Endothelial cell (in vitro differentiated cells): ENCODE data around the gene LRR1. TPM values are rescaled to one million over a fixed set of nuclear protein-coding genes. Genes with fewer than 3 reads are reported as not detected.

Experiments used
- DNase-seq: peaks from one replicate; pipeline ENCODE4 v3.0.0; 2021; ENCODE audit warnings: low spot score
- H3K27ac Mint-ChIP-seq: one replicate; pipeline ENCODE4 v1.8.0; 2021; ENCODE audit warnings: mixed read lengths, inconsistent platforms; ENCODE audit not compliant: unreplicated experiment
- H3K27me3 Mint-ChIP-seq: one replicate; pipeline ENCODE4 v1.8.0; 2021; ENCODE audit warnings: mild to moderate bottlenecking, moderate library complexity, mixed read lengths, inconsistent platforms; ENCODE audit not compliant: unreplicated experiment
- H3K36me3 Mint-ChIP-seq: one replicate; pipeline ENCODE4 v1.8.0; 2021; ENCODE audit warnings: mild to moderate bottlenecking, low read depth, mixed read lengths, inconsistent platforms; ENCODE audit not compliant: unreplicated experiment
- H3K4me1 Mint-ChIP-seq: one replicate; pipeline ENCODE4 v1.8.0; 2021; ENCODE audit warnings: mild to moderate bottlenecking, mixed read lengths, inconsistent platforms; ENCODE audit not compliant: unreplicated experiment
- H3K4me3 Mint-ChIP-seq: one replicate; pipeline ENCODE4 v1.8.0; 2021; ENCODE audit warnings: mild to moderate bottlenecking, mixed read lengths, inconsistent platforms; ENCODE audit not compliant: unreplicated experiment
- H3K9me3 Mint-ChIP-seq: one replicate; pipeline ENCODE4 v1.8.0; 2021; ENCODE audit warnings: mixed read lengths, inconsistent platforms; ENCODE audit not compliant: unreplicated experiment
- CTCF ChIP-seq: fragments of 200-600 bp; sonication (generic); IDR thresholded peaks from one replicate; pipeline ENCODE4 v1.5.0; 2021; ENCODE audit warnings: antibody characterized with exemption; ENCODE audit not compliant: unreplicated experiment
- total RNA-seq: library from RNA; stranded (reverse); fragmentation: NEBNext Ultra II Directional; extraction: Animal tissue kit (Norgen Biotek cat#: 25700); gene quantifications from one replicate; pipeline ENCODE4 v1.2.1, GENCODE V29; 2021; ENCODE audit not compliant: unreplicated experiment

LRR1 gene
- total RNA-seq, 1 donor from 2014 or later, result 12.9 TPM

GRCh38 chr14:49569281-49569680 is 29.5 kb upstream of the LRR1 start:
- Mint-ChIP-seq H3K27me3 (peaks cover 4% of the 10 kb centered on the region), H3K36me3 (peaks cover 7% of the 10 kb centered on the region), H3K4me1 (no peaks in the 10 kb centered on the region), H3K4me3 (no peak overlapping the region), H3K27ac (no peak overlapping the region), H3K9me3 (no peaks in the 10 kb centered on the region)
- TF ChIP-seq CTCF, result no peak
- no peak for DNase-seq

- no peak overlapping the region for H3K27ac Mint-ChIP-seq
- TF ChIP-seq CTCF, result no peak
- no peaks in the 10 kb centered on the region for H3K9me3 Mint-ChIP-seq
- H3K4me3 Mint-ChIP-seq, result no peak overlapping the region
- no peaks in the 10 kb centered on the region for H3K4me1 Mint-ChIP-seq
- DNase-seq, result no peak
- peaks cover 19% of the 10 kb centered on the region for H3K36me3 Mint-ChIP-seq
- no peaks in the 10 kb centered on the region for H3K27me3 Mint-ChIP-seq
Measured at GRCh38 chr14:49574038-49574437, 24.7 kb upstream of the LRR1 start.

- DNase-seq, result no peak
- Mint-ChIP-seq H3K27ac (no peak overlapping the region), H3K9me3 (no peaks in the 10 kb centered on the region), H3K27me3 (peaks cover 7% of the 10 kb centered on the region), H3K4me1 (peaks cover 6% of the 10 kb centered on the region), H3K36me3 (peaks cover 32% of the 10 kb centered on the region), H3K4me3 (no peak overlapping the region)
- TF ChIP-seq CTCF, result no peak
Measured at GRCh38 chr14:49578141-49578540, 20.6 kb upstream of the LRR1 start.

- Mint-ChIP-seq H3K36me3 (peaks cover 35% of the 10 kb centered on the region), H3K9me3 (no peaks in the 10 kb centered on the region), H3K27me3 (peaks cover 11% of the 10 kb centered on the region), H3K4me1 (peaks cover 20% of the 10 kb centered on the region), H3K4me3 (no peak overlapping the region), H3K27ac (no peak overlapping the region)
- DNase-seq, result no peak
- TF ChIP-seq CTCF, result no peak
Measured at GRCh38 chr14:49579841-49580240, 18.9 kb upstream of the LRR1 start.

GRCh38 chr14:49581209-49582112 is 17.3 kb upstream of the LRR1 start:
- no peak for TF ChIP-seq CTCF
- H3K27ac Mint-ChIP-seq, result peak overlapping the region; percentile 48
- H3K27me3 Mint-ChIP-seq, result peaks cover 24% of the 10 kb centered on the region
- H3K36me3 Mint-ChIP-seq, result peaks cover 45% of the 10 kb centered on the region
- H3K4me3 Mint-ChIP-seq, result peak overlapping the region; percentile 70
- no peak for DNase-seq
- peaks cover 30% of the 10 kb centered on the region for H3K4me1 Mint-ChIP-seq
- H3K9me3 Mint-ChIP-seq, result no peaks in the 10 kb centered on the region
